MM.1S (cell line): ENCODE measurements around the gene NSD2.

Experiments used
- CTCF ChIP-seq: fragments of 300-600 bp; sonication (generic); IDR thresholded peaks from 2 replicates; pipeline ENCODE4 v1.5.1; 2016; ENCODE audit warnings: antibody characterized with exemption, low read length, mixed read lengths
- EZH2 ChIP-seq: fragments of 300-600 bp; sonication (generic); optimal IDR thresholded peaks from 2 replicates; pipeline ENCODE3; 2017; ENCODE audit warnings: low read depth, mild to moderate bottlenecking, antibody characterized with exemption, low read length, mixed read lengths
- EZH2phosphoT487 ChIP-seq: fragments of 300-600 bp; sonication (generic); IDR thresholded peaks from 2 replicates; pipeline ENCODE4 v1.6.1; 2018; ENCODE audit warnings: antibody characterized with exemption, low read length

DNA sequence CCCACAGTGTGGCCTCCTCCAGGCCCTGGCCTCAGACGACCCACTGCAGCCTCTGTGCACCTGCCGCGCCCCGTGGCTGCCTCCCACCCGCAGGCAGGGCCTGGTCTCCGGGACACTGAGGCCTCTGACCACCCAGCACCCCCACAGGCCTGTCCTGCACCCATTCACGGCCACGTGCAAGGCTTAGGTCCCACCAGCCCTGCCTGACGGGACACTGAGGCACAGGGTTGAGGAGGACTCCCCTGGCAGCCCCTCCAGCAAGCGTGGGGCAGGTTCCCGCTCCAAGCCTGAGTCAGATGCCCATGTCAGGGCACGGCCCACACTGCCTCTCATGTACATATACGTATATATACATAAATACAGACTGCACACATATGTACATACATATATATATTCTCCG lies 114.1 kb downstream of the NSD2 start:
- no peak for TF ChIP-seq CTCF
- no peak for TF ChIP-seq EZH2
- TF ChIP-seq EZH2phosphoT487: no peak
